Transverse colon (tissue), 4 donors: ENCODE results near the gene MB21D2. TPM values are rescaled to one million over a fixed set of nuclear protein-coding genes. Genes with fewer than 3 reads are reported as not detected.

Source experiments
- DNase-seq: peaks from one replicate; pipeline ENCODE4 v3.0.0-alpha.2; 2019
- H3K27ac ChIP-seq, 4 donors: fragments of 200-600 bp; sonication (generic); 2 replicates each; pipeline ENCODE4 v1.5.1; 2016 to 2018; ENCODE audit warnings: inconsistent platforms in 4 of 4
- H3K27me3 ChIP-seq: fragments of 200-600 bp; sonication (generic); 2 replicates; pipeline ENCODE4 v1.5.1; 2017; ENCODE audit warnings: inconsistent platforms
- H3K36me3 ChIP-seq, 4 donors: fragments of 200-600 bp; sonication (generic); 2 replicates each; pipeline ENCODE4 v1.5.1; 2017 to 2019; ENCODE audit warnings: inconsistent platforms in 4 of 4
- H3K4me1 ChIP-seq, 4 donors: fragments of 200-600 bp; sonication (generic); 2 replicates each; pipeline ENCODE4 v1.5.1; 2017 to 2020; ENCODE audit warnings: inconsistent platforms in 4 of 4
- H3K4me3 ChIP-seq, 4 donors: fragments of 200-600 bp; sonication (generic); 1 replicate in 1 of 4; 2 replicates in 3 of 4; pipeline versions ENCODE4 v1.5.1 to v1.6.1; 2017 to 2019; ENCODE audit warnings: inconsistent platforms in 4 of 4
- H3K9me3 ChIP-seq, 2 donors: fragments of 200-600 bp; sonication (generic); 2 replicates each; pipeline ENCODE4 v1.5.1; 2017 to 2019; ENCODE audit warnings: inconsistent platforms in 2 of 2
- CTCF ChIP-seq, 5 experiments: fragments of 200-600 bp in 3 of 5; fragments of 450-650 bp in 2 of 5; sonication (generic) in 3 of 5; IDR thresholded peaks; 1 replicate in 2 of 5; 2 replicates in 3 of 5; pipeline ENCODE4 v1.5.1; 2016 to 2017; ENCODE audit warnings: antibody characterized with exemption in 5 of 5, inconsistent platforms in 3 of 5, mild to moderate bottlenecking in 2 of 5, moderate library complexity in 1 of 5
- EP300 ChIP-seq: sonication (generic); formaldehyde crosslinking; IDR thresholded peaks from one replicate; pipeline ENCODE4 v1.6.1; 2017; ENCODE audit warnings: antibody characterized with exemption, low read depth
- POLR2A ChIP-seq: fragments of 450-650 bp; IDR thresholded peaks from one replicate; pipeline ENCODE4 v1.6.1; 2016; ENCODE audit warnings: antibody characterized with exemption, mild to moderate bottlenecking, moderate library complexity
- POLR2AphosphoS5 ChIP-seq, 3 donors: sonication (generic); formaldehyde crosslinking; IDR thresholded peaks; one replicate each; pipeline ENCODE4 v1.6.1; 2016; ENCODE audit warnings: antibody characterized with exemption in 3 of 3
- WGBS, 2 donors: methylation state at CpG; one replicate each; pipeline ENCODE4 v1.1.5; 2018; ENCODE audit warnings: low coverage in 1 of 2; 5-methylcytosine and 5-hydroxymethylcytosine counted together
- in situ Hi-C, 4 donors: fragments of 200-750 bp; cut with MboI; loops; one replicate each; pipeline versions ENCODE4 v1.15.0 to v1.15.1; 2017; ENCODE audit warnings: low sequenced_read_pairs in 3 of 4, low pct_ligation_motif_present in 1 of 4, low pct_unique_long_range_greater_than_20kb in 1 of 4
- intact Hi-C: fragments of 100-400 bp; cut with DNase I; formaldehyde crosslinking; loops from one replicate; pipeline ENCODE4 v1.15.1; 2023; ENCODE audit warnings: low total_unique reads
- total RNA-seq, 4 donors: library from RNA; depleted of rRNA; stranded (reverse); fragments of >200 nt; gene quantifications; one replicate each; pipeline ENCODE4 v1.1.0, GENCODE V29; 2016

Gene MB21D2
- total RNA-seq, 4 donors from 2014 or later, result 1.5 to 8.4 (median 4.2) TPM

- in situ Hi-C loops (no loop called here), intact Hi-C loops (loop anchor here (10.0 kb wide), 1 partner anchor 107 kb away; no protein-coding TSS in a partner anchor)
- TF ChIP-seq POLR2AphosphoS5 (IDR thresholded peaks at IDR 0.05), result no peak
- no peak for TF ChIP-seq CTCF (IDR thresholded peaks at IDR 0.05)
- no peak for TF ChIP-seq EP300
- no peak for TF ChIP-seq POLR2A
- no peaks in the 10 kb centered on the region for H3K9me3 ChIP-seq
- DNase-seq, result no peak
- H3K27me3 ChIP-seq, result no peaks in the 10 kb centered on the region
- H3K27ac ChIP-seq, result no peak overlapping the region
- peaks cover 0 to 9% (median 3%) of the 10 kb centered on the region in 4 donors for H3K4me1 ChIP-seq
- H3K36me3 ChIP-seq, result no peaks in the 10 kb centered on the region
- no peak overlapping the region for H3K4me3 ChIP-seq
Observed at GRCh38 chr3:192921793-192922192, 4.1 kb upstream of the MB21D2 start.

DNA sequence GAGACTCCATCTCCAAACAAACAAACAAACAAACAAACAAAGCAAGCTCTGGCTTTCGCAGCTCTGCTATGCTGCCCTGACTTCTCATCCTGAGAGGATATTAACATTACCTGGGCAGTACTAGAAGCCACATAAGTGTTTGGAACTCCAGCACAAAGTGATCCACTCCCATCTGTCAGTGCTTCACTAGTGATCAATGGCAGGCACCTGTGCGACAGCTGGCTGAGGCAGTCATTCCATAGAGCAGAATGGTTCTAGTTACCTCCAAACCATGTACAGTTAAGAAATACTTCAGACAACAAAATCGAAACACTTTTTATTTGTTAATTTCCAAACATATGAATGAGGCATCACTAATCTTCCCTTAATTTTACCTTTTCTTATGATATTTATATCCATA is 2.8 kb upstream of the MB21D2 start:
- intact Hi-C loops (loop anchor here (10.0 kb wide), 1 partner anchor 106 kb away; no protein-coding TSS in a partner anchor), in situ Hi-C loops (no loop called here)
- Histone ChIP-seq H3K27me3 (peaks cover 4% of the 10 kb centered on the region), H3K27ac (no peak overlapping the region), H3K36me3 (no peaks in the 10 kb centered on the region), H3K9me3 (no peaks in the 10 kb centered on the region), H3K4me1 (peaks cover 0 to 22% (median 9%) of the 10 kb centered on the region in 4 donors), H3K4me3 (no peak overlapping the region)
- 90 to 100% methylated on average over 1 to 3 of the region's 3 CpGs for WGBS, 2 donors
- TF ChIP-seq CTCF (IDR thresholded peaks at IDR 0.05), result no peak
- TF ChIP-seq EP300, result no peak
- TF ChIP-seq POLR2A, result no peak
- TF ChIP-seq POLR2AphosphoS5 (IDR thresholded peaks at IDR 0.05), result no peak
- no peak for DNase-seq

DNA sequence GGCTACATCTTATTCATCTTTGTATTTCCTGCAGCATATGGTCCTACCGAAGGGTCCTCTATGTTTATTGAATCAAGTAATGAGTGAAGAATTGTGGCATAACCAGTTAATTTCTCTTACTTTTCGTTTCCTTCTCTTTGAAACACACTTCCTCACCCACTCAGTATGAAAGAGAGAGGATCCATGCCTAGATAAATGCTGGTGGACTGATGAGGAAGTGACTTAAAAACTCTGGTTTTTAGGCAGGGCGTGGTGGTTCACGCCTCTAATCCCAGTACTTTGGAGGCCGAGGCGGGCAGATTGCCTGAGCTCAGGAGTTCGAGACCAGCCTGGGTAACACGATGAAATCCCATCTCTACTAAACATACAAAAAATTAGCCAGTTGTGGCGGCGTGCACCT is 2.2 kb upstream of the MB21D2 start:
- TF ChIP-seq POLR2A, result no peak
- no peak for TF ChIP-seq POLR2AphosphoS5 (IDR thresholded peaks at IDR 0.05)
- TF ChIP-seq CTCF (IDR thresholded peaks at IDR 0.05), result no peak
- TF ChIP-seq EP300, result no peak
- in situ Hi-C loops (no loop called here), intact Hi-C loops (loop anchor here (10.0 kb wide), 1 partner anchor 105 kb away; no protein-coding TSS in a partner anchor)
- peaks cover 0 to 27% (median 9%) of the 10 kb centered on the region in 4 donors for H3K4me1 ChIP-seq
- DNase-seq, result no peak
- 43 to 71% methylated on average over 4 to 10 of the region's 10 CpGs for WGBS, 2 donors
- H3K9me3 ChIP-seq, result no peaks in the 10 kb centered on the region
- peaks cover 9% of the 10 kb centered on the region for H3K27me3 ChIP-seq
- H3K27ac ChIP-seq, result no peak overlapping the region
- H3K4me3 ChIP-seq, result no peak overlapping the region
- H3K36me3 ChIP-seq, result no peaks in the 10 kb centered on the region

DNA sequence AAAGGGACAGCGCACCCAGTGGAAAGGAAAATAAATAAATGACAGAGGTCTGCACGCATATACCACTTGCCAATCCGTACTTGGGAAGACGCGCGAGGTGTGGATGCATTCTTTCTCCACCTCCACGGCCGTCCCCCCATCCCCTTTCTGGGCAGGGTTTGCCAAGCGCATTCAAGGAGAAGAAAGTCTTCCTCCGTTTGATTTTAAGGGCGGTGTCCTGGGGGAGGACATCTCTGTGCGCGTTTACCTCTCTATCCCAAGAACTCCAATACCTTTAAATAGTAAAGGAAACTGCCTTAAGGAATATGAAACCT is 576 bp upstream of the MB21D2 start:
- Histone ChIP-seq H3K36me3 (no peaks in the 10 kb centered on the region), H3K27me3 (peaks cover 13% of the 10 kb centered on the region), H3K4me1 (peaks cover 0 to 28% (median 9%) of the 10 kb centered on the region in 4 donors), H3K9me3 (no peaks in the 10 kb centered on the region), H3K4me3 (peak overlapping the region; percentile 56 to 87 (median 80)), H3K27ac (peak overlapping the region; percentile 90 to 94 (median 92))
- no peak for DNase-seq
- in situ Hi-C loops (no loop called here), intact Hi-C loops (no loop called here)
- 0 to 3% methylated on average over 6 to 13 of the region's 13 CpGs for WGBS, 2 donors
- TF ChIP-seq CTCF (IDR thresholded peaks at IDR 0.05) (peak in 2 of 5 experiments; percentile 8 to 24), EP300 (no peak)
